ENCODE data around the gene DTYMK. TPM values are rescaled to one million over a fixed set of nuclear protein-coding genes. Genes with fewer than 3 reads are reported as not detected.
"Not testable (repeated sequence)": the region's sequence is repeated elsewhere in the genome, so short reads cannot be mapped to it uniquely, and the experiment has no call there.

Gene DTYMK, protein sequence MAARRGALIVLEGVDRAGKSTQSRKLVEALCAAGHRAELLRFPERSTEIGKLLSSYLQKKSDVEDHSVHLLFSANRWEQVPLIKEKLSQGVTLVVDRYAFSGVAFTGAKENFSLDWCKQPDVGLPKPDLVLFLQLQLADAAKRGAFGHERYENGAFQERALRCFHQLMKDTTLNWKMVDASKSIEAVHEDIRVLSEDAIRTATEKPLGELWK
- 48.4 and 87.7 TPM in 2 replicates for total RNA-seq (2014; rRNA removed; shearing (Covaris generic); ENCODE audit: low replicate concordance)

DNA sequence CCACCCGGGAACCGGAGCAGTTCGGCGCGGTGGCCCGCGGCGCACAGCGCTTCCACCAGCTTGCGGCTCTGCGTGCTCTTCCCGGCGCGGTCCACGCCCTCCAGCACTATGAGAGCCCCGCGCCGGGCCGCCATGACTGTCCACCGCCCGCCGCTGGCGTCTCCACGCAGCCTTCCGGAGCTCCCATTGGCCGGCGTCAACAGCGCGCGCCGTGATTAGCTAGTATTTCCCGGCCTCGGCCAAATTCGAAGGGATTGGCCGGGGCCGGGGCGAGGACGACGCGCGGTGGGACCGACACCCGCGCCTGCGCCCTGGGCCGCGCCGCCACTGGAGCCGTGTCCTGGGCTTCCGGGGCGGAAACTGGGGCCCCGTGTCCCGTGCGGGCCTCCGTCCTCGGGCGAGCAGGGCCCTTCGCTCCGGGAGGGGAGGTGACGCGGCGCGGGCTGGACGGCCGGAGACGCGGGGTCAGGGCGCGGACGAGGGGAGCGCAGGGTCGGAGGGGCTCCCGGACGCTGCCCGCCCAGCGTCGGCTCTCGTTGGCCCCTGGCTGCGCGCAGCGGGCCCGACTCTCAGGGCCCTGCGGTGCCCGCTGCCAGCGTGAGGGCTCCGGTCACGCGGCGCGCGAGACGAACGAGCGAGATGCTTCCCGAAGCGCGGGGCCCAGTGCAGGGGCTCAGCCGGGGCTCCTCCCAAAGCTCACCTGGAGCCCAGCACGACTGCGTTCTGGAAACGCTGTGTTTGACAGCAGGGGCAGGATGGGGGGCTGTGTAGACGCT is at the start of gene DTYMK:
Gene DTYMK (minus strand): TSS at position 166 of the 776 bp plus-strand sequence. CDS start 32 bp downstream, at position 134.
- Histone ChIP-seq H3K36me3 (peaks cover 73% of the 10 kb centered on the region), H3K4me3 (peak within 1 kb of the TSS; percentile 99)
- DNase-seq = peak; percentile 97

DNA sequence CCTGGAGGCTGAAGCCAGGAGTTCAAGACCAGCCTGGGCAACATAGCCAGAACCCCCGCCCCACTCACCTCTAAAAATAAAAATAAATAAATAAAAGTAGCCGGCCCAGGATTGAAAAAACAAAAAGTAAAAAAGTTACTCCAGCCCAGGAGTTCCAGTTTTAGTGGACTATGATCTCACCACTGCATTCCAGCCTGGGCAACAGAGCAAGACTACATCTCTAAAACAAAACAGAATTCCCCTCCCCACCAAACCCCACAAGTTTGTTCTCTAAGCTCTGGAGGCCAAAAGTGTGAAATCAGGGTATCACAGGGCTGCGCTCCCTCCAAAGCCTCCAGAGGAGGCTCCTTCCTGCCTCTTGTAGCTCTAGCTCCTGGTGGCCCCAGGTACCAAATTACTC is 49.5 kb upstream of the DTYMK start:
- Histone ChIP-seq H3K4me3 (no peak overlapping the region; the same call in 1 of the 2 replicates), H3K27me3 (no peaks in the 10 kb centered on the region)
- no peak for DNase-seq

More for the DNA sequence above, at the start of gene DTYMK:
- H3K9me3 ChIP-seq = no peaks in the 10 kb centered on the region
- H3K27me3 ChIP-seq = no peaks in the 10 kb centered on the region

DNA sequence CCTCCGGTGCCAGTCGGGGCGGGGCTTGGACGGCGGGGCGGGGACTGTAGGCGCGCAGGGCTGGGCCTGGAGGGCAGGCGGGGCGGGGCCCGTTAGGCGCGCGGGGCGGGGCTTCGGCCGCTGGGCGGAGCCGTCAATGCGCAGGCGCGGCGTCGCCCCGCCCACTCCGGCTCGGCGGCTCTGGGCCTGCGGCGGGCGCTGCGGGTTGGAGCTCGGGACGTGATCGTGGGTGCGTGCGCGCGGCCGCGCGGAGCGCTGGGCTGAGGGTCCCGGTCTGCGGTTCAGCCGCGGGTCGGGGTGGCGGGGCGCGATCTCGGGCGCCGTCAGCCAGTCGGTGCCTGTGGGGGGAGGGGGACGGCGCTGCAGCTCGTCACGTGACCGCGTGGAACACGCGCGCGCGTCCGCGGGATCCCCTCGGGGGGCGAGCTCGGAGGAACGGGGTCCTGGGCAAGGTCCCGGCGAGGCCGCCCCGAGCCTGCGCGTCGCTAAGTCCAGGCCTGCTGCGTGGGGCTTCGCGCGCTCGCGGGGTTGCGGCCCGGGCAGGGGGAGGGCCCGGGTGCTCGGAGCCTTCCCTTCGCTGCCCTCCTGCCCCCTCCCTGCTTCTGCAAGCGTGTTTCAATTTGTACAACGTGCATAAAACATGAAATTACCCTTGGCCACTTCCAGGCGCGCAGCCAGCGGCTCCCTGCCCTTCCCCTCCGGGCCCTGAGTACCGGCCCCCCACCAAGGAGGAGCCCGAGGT is 48.0 kb upstream of the DTYMK start, which contains the start of gene D2HGDH:
Gene D2HGDH (plus strand): TSS at position 164 of the 742 bp plus-strand sequence. CDS start 595 bp downstream, outside the sequence.
- Histone ChIP-seq H3K4me3 (peak within 1 kb of the TSS; percentile 88), H3K9me3 (no peaks in the 10 kb centered on the region), H3K36me3 (peaks cover 28% of the 10 kb centered on the region), H3K27me3 (no peaks in the 10 kb centered on the region)
- peak; percentile 84 for DNase-seq

More for the DNA sequence above, 49.5 kb upstream of the DTYMK start:
- no peaks in the 10 kb centered on the region for H3K9me3 ChIP-seq
- peaks cover 32% of the 10 kb centered on the region for H3K36me3 ChIP-seq

DNA sequence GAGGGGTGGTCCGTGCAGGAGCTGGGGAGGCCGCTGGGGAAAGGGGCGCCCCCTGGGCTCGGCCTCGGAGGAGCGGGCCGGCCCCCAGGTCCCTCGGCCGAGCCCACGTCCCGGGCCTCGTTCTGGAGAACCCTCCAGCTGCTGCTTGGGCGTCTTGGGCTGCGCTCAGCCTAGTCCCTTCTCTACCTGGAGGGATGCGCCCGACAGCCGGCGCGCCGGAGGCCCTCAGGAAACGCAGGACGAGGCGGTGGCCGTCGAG is 47.5 kb upstream of the DTYMK start:
- Histone ChIP-seq H3K4me3 (peak overlapping the region; percentile 88), H3K27me3 (no peaks in the 10 kb centered on the region), H3K9me3 (no peaks in the 10 kb centered on the region), H3K36me3 (peaks cover 24% of the 10 kb centered on the region)
- no peak for DNase-seq

DNA sequence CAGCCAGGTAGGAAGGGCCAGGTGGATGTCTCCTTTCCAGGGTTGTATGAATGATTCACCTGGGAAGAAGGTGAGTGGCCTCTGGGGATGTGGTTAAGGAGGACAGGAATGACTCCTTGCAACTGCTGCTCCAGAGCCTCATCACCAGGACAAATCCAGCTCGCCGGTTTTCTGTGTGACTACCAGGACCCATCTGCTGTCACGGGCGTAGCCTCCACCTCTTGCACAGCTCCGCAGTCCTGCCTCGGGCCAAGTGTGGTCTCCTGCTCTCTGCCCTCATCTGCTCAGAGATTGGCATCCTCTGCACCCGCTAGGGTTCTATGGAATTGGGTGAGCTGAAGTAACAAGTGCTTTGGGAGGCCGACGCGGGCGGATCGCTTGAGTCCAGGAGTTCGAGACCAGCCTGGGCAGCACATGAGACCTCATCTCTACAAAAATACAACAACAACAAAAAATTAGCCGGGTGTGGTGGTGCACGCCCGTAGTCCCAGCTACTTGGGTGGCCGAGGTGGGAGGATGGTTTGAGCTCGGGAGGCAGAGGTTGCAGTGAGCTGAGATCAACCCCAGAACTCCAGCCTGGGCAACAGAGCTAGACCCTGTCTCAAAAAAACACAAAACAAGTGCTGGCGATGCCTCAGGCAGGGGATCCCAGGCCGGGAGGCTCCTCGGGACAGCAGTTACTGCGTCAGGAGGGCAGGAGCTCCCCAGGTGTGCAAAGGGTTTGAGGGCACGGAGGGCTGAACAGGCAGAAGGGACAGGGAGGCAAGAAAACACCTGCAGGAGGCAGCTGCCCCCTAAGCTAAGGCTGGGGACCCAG is 47.0 kb upstream of the DTYMK start:
- no peaks in the 10 kb centered on the region for H3K9me3 ChIP-seq
- peaks cover 24% of the 10 kb centered on the region for H3K36me3 ChIP-seq
- no peaks in the 10 kb centered on the region for H3K27me3 ChIP-seq

DNA sequence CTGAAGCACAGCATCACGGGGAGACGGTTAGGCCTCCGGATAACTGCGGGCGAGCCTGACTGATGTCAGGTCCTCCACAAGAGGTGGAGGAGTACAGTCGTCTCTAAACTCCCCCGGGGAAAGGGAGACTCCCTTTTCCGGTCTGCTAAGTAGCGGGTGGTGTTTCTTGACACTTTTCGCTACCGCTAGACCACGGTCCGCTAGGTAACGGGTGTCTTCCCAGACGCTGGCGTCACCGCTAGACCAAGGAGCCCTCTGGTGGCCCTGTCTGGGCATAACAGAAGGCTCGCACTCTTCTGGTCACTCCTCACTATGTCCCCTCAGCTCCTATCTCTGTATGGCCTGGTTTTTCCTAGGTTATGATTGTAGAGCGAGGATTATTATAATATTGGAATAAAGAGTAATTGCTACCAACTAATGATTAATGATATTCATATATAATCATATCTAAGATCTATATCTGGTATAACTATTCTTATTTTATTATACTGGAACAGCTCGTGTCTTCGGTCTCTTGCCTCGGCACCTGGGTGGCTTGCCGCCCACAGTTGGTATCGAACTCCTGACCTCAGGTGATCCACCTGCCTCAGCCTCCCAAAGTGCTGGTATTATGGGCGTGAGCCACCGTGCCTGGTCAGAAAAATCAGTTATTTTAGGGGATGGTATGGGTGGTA is 46.0 kb upstream of the DTYMK start:
- peaks cover 19% of the 10 kb centered on the region for H3K36me3 ChIP-seq
- H3K9me3 ChIP-seq, H3K4me3 ChIP-seq, H3K27me3 ChIP-seq: not testable (repeated sequence)
- DNase-seq = peak; percentile 52

More for the DNA sequence above, 47.0 kb upstream of the DTYMK start:
- DNase-seq = no peak
- peak overlapping the region; percentile 88 for H3K4me3 ChIP-seq

DNA sequence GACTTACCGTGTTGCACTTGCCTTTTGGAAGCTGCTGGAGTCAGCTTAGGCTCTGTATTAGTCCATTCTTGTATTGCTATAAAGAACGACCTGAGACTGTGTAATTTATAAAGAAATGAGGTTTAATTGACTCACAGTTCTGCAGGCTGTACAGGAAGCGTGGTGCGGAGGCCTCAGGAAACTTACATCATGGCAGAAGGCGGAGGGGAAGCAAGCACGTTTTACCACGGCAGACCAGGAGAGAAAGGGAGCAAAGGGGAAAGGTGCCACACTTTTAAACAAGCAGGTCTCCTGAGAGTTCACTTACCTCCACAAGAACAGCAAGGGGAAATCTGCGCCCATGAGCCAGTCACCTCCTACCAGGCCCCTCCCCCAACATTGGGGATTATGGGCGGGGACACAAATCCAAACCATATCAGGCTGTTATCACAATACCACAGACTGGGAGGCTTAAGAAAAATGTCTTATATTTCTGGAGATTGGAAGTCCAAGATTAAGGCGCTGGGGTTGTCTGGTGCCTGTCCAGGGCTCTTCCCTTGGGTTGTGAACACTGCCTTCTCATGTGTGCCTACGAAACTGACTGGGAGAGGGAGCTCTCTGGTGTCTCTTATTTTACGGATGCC is 44.2 kb upstream of the DTYMK start:
- H3K9me3 ChIP-seq = no peaks in the 10 kb centered on the region
- H3K4me3 ChIP-seq = no peak overlapping the region
- no peaks in the 10 kb centered on the region for H3K27me3 ChIP-seq
- no peak for DNase-seq
- peaks cover 8% of the 10 kb centered on the region; the same call in 1 of the 2 replicates for H3K36me3 ChIP-seq

DNA sequence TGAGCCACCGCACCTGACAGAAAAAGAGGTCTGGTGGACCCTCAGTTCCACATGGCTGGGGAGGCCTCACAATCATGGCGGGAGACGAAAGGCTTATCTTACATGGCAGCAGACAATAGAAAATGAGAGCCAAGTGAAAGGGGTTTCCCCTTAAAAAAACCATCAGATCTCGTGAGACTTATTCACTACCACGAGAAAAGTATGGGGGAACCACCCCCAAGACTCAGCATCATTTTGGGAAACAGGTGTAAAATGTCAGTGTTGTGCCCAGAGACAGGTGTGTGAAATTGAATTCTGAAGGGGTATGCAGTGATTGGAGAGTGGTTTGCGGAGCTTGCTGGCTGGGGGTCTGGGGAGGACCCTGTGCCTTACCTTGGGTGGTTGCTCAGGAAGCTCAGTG is 43.3 kb upstream of the DTYMK start:
- no peaks in the 10 kb centered on the region for H3K27me3 ChIP-seq
- no peak for DNase-seq
- H3K36me3 ChIP-seq = peaks cover 4% of the 10 kb centered on the region; the same call in 1 of the 2 replicates
- H3K4me3 ChIP-seq = no peak overlapping the region
- H3K9me3 ChIP-seq = no peaks in the 10 kb centered on the region

DNA sequence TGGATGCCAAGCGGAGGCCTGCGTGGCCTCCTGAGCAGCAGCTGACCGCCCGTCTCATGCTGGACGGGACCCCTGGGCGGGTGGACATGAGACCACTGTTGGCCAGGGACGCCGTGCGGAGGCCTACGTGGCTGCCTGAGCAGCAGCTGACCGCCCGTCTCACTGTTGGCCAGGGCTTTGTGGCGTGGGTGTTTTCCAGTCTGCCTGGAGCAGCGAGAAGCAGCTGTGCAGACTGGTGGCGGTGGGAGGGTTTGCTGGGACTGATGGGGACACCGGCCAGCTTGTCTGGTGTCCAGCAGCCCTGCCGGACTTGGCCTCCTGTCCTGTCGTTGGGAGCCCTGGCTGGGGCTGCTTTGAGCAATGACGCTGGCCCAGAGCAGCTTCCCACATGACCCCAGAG is 42.0 kb upstream of the DTYMK start:
- peaks cover 4% of the 10 kb centered on the region; the same call in 1 of the 2 replicates for H3K36me3 ChIP-seq
- H3K9me3 ChIP-seq = no peaks in the 10 kb centered on the region
- no peaks in the 10 kb centered on the region for H3K27me3 ChIP-seq
- no peak overlapping the region for H3K4me3 ChIP-seq
- DNase-seq = no peak

DNA sequence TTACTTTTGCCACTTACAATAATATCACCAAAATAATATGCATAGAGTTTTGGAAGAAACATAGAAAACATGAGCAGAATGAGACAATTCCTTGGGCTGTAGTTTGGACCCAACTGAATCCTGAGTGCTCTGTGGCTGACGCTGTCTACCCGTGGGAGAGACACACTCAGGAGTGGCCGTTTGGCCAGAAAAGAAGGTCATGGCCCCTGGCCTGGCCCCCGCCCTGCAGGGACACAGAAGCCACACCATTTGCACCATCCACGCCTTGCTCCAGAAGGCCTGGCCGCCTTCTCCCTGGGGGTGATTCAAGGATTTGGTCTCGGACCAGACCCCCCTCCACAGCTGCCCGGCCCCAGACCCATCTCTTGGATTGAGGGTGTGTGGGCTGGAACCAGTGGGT is 41.4 kb upstream of the DTYMK start:
- no peak overlapping the region for H3K4me3 ChIP-seq
- H3K27me3 ChIP-seq = no peaks in the 10 kb centered on the region
- no peak for DNase-seq
- H3K36me3 ChIP-seq = peaks cover 6% of the 10 kb centered on the region
- no peaks in the 10 kb centered on the region for H3K9me3 ChIP-seq

DNA sequence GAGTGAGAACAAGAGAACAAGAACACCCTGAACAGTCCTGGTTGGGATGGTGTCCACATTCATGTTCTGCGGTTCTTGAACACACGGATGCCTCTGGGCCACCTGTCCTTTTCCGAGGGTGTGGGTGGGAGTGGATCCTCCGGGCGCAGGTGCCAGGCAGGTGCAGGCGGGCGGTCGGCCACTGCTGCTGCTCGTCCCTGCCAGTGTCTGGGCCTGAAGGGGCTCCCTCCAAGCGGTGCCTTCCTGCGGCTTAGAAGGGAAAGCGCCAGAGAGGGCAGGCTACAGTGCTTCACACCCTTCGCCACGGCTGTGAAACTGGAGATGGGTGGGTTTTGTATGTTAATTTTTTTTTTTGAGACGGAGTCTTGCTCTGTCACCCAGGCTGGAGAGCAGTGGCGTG is 39.8 kb upstream of the DTYMK start:
- Histone ChIP-seq H3K9me3 (no peaks in the 10 kb centered on the region), H3K27me3 (no peaks in the 10 kb centered on the region), H3K4me3 (no peak overlapping the region), H3K36me3 (peaks cover 16% of the 10 kb centered on the region)
- no peak for DNase-seq

DNA sequence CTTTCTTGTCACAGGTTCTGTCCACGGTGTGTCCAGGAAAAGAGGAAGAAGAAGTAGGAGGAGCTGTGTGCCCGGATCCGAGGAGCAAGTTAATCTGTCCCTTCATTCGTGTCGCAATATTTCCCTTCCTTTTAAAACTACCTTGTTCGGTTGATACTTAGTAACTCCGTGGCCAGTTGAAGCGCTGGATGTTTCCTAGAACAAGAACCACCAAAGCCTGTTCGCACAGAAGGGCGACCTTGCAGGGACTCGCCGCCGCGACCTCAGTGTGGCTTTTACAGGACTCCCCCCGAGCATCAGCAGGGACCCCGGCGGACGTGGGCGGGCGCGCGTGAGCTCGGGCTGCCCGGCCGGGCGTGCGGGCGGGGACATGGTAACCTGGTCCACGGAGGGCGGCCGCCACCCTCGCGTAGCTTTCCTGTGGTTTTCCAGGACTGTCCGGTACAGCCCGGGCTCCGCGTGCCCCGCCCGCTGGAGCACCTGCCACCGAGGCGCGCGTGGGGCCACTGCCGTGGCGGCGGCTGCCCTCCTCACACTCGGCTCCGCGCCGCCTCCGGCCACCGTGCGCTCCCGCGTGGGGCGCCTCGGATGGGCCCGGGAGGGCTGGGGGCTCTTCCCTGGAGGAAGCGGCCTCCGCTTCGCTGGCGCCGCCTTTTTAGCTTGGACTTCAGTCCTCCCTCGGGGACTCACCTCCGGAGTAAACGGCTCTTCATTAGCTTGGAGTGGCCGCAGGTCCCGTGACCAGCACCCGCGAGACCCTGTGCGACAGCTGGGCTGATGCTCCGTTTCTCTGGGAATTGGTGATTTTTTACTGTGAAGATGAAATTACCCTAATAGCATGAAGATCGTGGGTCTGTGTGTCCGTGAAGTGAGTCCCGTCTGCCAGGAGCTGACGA is 38.6 kb upstream of the DTYMK start:
- Histone ChIP-seq H3K9me3 (no peaks in the 10 kb centered on the region), H3K27me3 (no peaks in the 10 kb centered on the region), H3K36me3 (peaks cover 19% of the 10 kb centered on the region), H3K4me3 (no peak overlapping the region)
- no peak for DNase-seq

DNA sequence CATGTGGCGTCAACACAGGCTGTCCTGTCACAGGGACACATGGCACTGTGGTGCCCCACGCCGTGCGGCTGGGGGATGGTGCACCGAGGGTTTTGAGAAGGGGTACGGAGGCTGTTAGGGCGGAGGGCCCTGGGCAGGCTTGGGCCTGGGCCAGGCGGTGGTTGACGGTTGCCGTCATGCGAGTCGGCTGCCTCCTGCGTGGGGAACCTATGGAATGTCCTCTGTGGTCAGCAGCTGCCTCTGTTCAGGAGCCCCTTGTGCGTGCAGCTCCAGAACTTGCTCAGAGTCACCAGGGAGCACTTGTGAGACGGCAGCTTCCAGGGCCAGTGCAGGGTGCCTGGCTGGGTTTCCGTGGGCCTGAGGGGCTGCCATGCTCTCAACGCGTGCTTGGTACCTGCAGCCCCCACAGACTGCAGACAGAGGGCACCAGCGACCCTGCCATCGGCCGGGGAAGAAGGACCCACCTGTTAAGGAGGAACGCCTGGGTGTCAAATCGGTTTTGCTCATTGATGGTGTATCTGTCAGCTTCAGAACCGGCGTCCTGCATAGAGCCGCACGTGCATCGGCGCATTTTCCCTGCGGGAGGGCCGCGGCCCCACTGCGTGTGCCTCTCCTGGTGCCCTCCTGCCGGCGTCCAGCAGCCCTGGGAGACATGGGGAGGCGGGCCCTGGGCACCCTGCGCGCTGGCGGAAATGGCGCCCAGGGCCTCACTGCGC is 37.8 kb upstream of the DTYMK start:
- Histone ChIP-seq H3K27me3 (no peaks in the 10 kb centered on the region), H3K4me3 (no peak overlapping the region), H3K36me3 (peaks cover 25% of the 10 kb centered on the region), H3K9me3 (no peaks in the 10 kb centered on the region)
- no peak for DNase-seq

DNA sequence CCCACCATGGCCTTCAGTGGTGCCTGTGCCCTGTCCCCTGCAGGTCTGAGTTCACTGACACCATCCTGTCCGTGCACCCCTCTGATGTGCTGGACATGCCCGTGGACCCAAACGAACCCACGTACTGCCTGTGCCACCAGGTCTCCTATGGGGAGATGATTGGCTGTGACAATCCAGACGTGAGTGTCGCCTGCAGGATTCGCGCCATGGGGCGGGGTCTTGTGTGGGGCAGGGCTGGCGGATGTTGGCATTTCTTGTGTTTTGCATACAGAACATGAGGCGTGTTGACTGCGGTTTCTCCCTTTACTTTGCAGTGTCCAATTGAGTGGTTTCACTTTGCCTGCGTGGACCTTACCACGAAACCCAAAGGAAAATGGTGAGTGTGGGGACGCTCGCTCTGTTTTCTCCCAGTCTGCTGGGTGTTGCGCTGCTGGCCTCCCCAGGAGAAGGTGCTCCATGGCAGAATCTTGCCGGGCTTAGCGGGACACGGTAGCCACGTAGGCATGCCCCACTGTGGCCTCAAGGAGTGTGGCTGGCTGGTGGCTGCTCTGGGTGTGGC is 36.4 kb upstream of the DTYMK start:
- Histone ChIP-seq H3K36me3 (peaks cover 34% of the 10 kb centered on the region), H3K4me3 (no peak overlapping the region), H3K27me3 (no peaks in the 10 kb centered on the region), H3K9me3 (no peaks in the 10 kb centered on the region)
- no peak for DNase-seq
